Amniotic stem cell (primary cell): ENCODE results near the gene DGKG.

Experiments used
- DNase-seq: peaks from one replicate; lab custom pipeline; 2025; lab: John Stamatoyannopoulos, UW

DGKG gene

GRCh38 chr3:186367631-186368030, 5.6 kb upstream of the DGKG start:
- no peak for DNase-seq

DNA sequence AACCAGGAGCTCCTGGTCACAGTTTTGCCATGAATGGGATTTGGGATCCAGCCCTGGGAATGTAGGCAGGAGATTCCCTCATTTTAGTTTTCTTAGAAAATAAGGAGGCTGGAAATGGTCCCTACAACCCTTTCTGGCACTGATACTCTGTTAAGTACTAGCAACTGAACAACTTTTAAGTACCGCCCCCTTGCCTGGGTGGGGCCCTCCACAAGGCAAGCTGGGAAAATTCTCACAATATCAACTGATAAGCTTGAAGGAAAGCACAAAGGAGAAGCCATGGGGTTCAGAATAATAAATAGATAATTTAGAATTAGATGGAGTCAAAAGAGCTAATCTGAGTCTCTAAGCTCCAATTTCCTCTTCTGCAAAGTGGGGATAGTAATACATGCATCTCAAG, 4.2 kb upstream of the DGKG start:
- no peak for DNase-seq

- DNase-seq, result no peak
Measured at GRCh38 chr3:186365202-186365974, 3.4 kb upstream of the DGKG start.

GRCh38 chr3:186362988-186363387, 954 bp upstream of the DGKG start:
- no peak for DNase-seq

DNA sequence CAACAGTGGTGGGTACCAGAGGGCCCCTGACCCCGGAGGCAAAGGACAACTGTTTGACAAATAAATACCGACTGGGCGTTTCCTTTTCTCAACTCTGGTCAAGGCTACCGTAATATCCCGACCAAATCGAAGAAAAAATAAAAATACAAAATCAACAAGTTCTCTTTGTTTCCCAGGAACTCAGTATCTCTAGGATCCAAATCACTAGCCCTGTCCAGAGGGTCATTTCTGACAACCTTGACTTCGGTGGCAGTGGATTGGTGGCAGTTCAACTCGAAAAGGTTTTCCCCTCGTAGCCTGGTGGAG, 456 bp upstream of the DGKG start:
- no peak for DNase-seq

- DNase-seq, result no peak
Measured at GRCh38 chr3:186361246-186361761, 730 bp downstream of the DGKG start.

DNA sequence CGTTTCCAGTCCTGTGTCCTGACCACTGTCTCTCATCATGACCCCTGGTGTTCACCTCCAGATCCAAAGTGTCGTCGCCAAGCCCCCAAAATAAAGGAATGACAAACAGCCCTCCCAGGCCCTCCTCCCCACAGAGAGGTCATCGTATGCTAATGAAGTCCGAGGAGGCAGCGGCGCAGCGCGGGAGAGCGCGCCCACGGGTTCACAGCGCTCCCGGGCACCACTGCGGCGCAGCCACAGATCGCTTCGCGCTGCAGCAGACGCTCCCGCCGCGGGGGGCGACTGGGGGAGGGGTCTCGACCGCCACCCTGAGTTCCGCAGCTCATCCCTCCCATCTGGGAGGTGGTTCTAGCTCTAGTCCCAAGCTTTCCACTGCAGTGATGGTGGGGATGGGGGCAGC, 1.3 kb downstream of the DGKG start:
- DNase-seq, result no peak

- no peak for DNase-seq
Measured at GRCh38 chr3:186359078-186359477, 3.0 kb downstream of the DGKG start.

DNA sequence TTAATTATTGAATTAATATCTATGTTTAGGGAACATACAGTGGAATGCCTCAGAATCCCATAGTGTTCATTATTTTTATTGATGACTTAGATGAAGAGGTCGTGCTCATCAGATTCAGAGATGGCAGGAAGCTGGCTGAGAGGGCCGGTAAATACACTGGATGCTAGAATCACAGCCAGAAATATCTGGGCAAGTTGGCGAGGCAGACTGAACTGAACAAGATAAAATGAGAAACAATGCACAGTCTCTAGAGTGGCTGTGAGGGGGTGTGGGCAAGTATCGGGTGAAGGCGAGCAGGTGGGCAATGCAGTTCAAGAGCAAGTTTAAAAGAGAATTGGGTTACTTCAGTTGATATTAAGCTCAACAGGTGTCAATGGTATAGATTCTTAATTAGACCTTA, 5.9 kb downstream of the DGKG start:
- no peak for DNase-seq

DNA sequence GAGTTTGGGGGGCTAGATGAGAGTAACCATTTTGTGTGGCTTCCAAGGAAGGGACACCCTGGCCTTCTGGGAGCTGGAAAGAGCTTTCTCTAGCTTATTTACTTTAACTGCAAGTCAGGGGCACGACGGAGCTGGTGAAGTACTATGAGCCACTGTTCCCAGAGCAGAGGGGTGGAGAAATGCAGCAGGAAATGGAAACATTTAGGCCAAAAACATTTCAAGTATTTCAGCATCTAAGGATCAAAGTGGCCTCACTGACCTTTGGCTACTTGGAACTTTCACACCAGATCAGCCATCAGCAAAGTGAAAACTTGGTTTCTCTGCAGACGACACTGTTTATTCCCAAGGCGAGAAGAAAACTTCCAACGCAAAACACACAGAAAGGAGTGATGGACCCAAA, 7.9 kb downstream of the DGKG start:
- DNase-seq, result no peak

GRCh38 chr3:186352369-186352768, 9.7 kb downstream of the DGKG start:
- no peak for DNase-seq

DNA sequence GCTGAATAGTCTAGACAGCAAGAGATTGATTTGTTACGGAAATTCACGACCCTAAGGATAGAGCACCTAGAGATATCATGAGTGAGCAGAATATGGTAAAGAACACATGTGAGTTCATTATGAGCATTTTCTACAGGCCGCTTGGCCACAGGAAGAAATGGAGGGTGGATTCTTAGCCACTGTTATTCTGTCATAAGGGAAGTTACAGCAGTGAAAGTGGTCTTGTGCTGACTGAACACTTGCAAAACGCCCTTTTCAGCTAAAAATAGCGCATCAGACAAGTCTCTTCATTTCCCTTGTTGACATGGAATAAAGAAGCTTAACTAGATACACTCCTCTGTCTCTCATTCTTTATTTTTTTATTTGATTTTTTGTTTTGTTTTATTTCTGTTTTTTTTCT, 19.8 kb downstream of the DGKG start:
- DNase-seq, result no peak

GRCh38 chr3:186340204-186340603, 21.8 kb downstream of the DGKG start:
- DNase-seq, result no peak

- DNase-seq, result no peak
Measured at GRCh38 chr3:186339180-186339918, 22.7 kb downstream of the DGKG start.

- DNase-seq, result no peak
Measured at GRCh38 chr3:186333256-186333655, 28.8 kb downstream of the DGKG start.

GRCh38 chr3:186330772-186331460, 31.1 kb downstream of the DGKG start:
- DNase-seq, result no peak

DNA sequence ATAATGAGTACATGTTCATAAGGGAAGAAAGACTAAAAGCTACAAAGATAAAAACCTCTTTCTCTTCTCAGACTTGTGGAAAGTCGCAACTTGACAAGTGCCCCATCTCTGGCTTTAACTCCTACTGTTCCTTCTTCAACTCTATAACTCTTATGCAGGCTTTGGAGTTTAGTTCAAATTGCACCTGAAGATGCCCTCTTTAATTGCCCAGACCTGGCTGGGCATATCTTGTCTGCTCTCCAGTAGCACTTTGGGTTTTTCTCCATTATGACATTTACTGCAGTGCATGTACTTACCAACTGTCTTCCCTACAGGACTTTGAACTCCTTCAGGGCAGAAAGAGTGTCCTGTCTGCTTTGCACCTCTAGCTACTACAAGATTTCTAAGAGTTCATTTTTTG, 32.4 kb downstream of the DGKG start:
- no peak for DNase-seq

DNA sequence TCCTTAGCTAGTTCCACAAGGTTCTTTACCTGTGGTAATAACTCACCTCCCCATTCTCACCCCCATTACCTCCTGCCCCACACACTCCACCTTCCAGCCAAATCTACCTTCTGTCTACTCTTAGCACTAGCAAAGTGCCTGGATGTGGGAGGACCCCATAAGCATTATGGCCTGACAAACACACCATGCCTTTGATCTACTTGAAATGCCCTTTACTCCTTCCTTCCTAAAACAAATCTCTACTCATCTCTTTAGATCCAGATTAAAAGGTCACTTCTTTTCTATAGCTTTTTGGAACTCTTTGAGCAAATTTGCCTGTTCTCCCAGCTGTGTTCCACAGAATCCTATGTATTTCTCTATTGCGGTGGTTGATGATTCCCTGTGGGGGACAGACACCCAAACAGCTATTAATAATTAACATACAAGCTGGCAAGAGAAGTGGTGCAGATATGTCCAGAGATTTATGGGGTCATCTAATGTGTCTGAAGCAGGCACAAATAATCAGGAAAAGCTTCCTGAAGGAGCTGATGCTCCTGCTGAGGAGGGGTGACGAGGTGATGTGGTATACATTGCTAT, 34.0 kb downstream of the DGKG start:
- DNase-seq, result no peak

DNA sequence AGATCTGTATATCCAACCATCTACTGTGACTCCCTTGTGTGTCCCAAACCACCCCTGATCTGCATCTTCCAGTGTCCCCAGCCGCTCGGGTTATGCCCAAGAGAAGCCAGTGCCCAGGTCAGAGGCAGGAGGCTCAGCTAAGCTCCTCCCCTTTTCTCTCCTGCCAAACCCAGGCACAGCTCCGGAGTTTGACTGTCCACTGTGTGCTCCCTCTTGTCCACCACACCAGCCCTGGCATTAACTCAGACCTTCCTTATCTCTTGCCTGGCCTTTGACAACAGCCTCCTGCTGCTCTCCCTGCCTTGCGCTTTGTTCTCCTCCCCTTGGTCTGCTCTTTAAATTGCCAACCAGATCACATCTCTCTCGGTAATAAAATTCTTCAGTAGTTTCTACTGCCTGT, 39.3 kb downstream of the DGKG start:
- DNase-seq, result no peak

DNA sequence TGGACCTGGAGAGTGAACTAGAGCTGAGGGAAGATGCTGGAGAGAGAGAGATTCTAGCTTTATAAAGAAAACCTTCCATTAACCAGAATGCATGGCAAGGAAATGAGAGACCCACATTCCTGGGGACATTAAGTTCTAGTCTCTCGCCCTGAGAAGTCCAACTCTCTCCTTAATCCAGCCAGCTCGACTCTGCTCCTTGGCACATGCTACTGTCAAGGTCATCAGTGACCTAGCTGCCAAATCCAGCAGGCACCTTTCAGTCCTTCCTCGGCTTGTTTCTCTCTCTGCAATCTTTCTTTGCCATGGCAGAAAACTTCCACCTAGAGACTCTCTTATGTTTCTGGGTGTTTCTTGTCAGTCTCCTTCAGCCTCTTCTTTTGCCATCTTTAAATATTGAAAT, 40.3 kb downstream of the DGKG start:
- no peak for DNase-seq

DNA sequence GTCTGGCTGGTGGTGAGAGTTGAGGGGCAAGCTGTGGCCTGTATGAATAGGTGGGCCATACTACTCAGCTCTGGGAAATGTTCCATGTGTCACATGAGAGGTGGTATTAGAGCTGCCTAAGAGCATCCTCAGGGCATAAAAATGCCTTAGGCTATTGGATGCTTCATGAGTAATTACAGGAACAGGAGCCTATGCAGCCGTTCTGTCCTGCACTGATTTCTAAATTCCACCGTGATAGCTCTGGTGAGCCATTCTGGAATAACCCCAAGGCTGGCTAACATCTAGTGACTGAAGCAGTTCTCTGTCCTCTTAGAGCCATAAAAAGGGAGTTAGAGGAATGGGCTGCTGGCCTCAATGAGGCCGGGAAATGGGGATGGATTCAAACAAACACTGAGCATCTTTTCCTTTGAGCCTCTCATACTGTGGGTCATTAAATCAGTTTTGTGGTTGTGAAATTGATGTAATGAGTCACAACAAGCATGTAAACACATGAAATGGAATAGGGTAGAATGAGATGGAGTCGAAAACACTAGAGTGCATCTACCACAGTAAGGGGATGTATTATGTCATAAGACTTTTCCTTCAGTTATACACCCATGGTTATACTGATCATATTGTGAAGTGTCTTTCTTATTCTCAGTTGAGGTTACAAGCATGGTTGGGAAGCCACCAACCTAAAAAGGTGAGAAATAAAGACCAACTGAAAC, 41.0 kb downstream of the DGKG start:
- DNase-seq, result no peak

- no peak for DNase-seq
Measured at GRCh38 chr3:186319945-186320344, 42.1 kb downstream of the DGKG start.
